AG09309 (cell line): Measurements from ENCODE around the gene ODAD2.
A peak's percentile ranks its signal among the peaks of the same experiment; 100 is the strongest.

Experiments used
- DNase-seq: peaks from one replicate; pipeline ENCODE4 v3.0.0-alpha.2; 2010; ENCODE audit warnings: low read depth
- H3K4me3 ChIP-seq: 2 replicates; pipeline ENCODE4 v1.5.1; 2011; ENCODE audit warnings: mild to moderate bottlenecking, low read depth, low read length, moderate library complexity; ENCODE audit not compliant: control insufficient read depth
- TF ChIP-seq, protein P1 (sequence below): IDR thresholded peaks from 2 replicates; pipeline ENCODE4 v1.5.1; 2011; ENCODE audit warnings: mild to moderate bottlenecking, low read depth, low read length, inconsistent platforms; ENCODE audit not compliant: insufficient read depth, control insufficient read depth; ENCODE audit errors: missing control alignments

ODAD2 gene

GRCh38 chr10:27899058-27899457, 99.8 kb downstream of the ODAD2 start:
- no peak for DNase-seq
- TF ChIP-seq, protein P1, sequence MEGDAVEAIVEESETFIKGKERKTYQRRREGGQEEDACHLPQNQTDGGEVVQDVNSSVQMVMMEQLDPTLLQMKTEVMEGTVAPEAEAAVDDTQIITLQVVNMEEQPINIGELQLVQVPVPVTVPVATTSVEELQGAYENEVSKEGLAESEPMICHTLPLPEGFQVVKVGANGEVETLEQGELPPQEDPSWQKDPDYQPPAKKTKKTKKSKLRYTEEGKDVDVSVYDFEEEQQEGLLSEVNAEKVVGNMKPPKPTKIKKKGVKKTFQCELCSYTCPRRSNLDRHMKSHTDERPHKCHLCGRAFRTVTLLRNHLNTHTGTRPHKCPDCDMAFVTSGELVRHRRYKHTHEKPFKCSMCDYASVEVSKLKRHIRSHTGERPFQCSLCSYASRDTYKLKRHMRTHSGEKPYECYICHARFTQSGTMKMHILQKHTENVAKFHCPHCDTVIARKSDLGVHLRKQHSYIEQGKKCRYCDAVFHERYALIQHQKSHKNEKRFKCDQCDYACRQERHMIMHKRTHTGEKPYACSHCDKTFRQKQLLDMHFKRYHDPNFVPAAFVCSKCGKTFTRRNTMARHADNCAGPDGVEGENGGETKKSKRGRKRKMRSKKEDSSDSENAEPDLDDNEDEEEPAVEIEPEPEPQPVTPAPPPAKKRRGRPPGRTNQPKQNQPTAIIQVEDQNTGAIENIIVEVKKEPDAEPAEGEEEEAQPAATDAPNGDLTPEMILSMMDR: no peak
- no peak overlapping the region for H3K4me3 ChIP-seq

DNA sequence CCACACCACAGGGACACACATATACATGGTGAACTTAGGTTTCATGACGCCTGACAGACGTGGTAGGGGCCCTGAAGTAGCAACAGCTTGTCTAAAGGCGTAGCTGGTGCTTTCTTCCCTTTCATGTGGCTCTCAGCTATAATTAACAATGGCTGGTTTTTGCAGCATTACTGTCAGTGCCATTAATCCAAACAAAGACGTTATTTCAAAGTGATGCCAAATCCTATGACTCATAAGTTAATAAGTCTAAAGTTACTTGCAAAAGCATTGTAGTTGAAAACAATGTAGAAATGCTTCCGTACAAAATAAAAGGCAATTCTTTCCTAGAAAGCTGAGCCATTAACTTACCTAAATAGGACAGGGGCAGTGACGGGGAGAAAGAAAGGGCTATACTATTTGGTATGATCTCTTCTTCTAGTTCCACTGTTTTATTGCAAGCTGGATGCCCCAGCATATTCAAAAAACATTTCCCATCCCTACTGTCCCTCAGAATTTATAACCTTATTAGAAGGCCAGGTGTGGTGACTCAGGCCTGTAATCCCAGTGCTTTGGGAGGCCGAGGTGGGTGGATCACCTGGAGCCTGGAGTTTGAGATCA, 105.4 kb downstream of the ODAD2 start:
- no peak overlapping the region for H3K4me3 ChIP-seq
- peak; percentile 14 for DNase-seq
- TF ChIP-seq, protein P1: no peak

- TF ChIP-seq, protein P1: no peak
- H3K4me3 ChIP-seq: no peak overlapping the region
- no peak for DNase-seq
Measured at GRCh38 chr10:27890971-27891370, 107.9 kb downstream of the ODAD2 start.

- TF ChIP-seq, protein P1: no peak
- no peak for DNase-seq
Measured at GRCh38 chr10:27889518-27889917, 109.4 kb downstream of the ODAD2 start.

GRCh38 chr10:27884185-27884641, 114.7 kb downstream of the ODAD2 start:
- H3K4me3 ChIP-seq: no peak overlapping the region
- TF ChIP-seq, protein P1: no peak
- no peak for DNase-seq

More at GRCh38 chr10:27889518-27889917, 109.4 kb downstream of the ODAD2 start:
- H3K4me3 ChIP-seq: no peak overlapping the region

GRCh38 chr10:27878281-27878680, 120.6 kb downstream of the ODAD2 start:
- no peak overlapping the region for H3K4me3 ChIP-seq
- no peak for DNase-seq
- TF ChIP-seq, protein P1: no peak

- peak; percentile 46 for DNase-seq
- no peak overlapping the region for H3K4me3 ChIP-seq
- TF ChIP-seq, protein P1: peak; percentile 35
Measured at GRCh38 chr10:27865221-27865635, 133.7 kb downstream of the ODAD2 start.
